GM18861 (cell line): Measurements from ENCODE around the gene ZNF322.

Experiments used
- ATAC-seq: cut with Tn5 transposase; IDR thresholded peaks from one replicate; pipeline ENCODE4 v1.9.1; 2021; ENCODE audit not compliant: unreplicated experiment

The ZNF322 gene

DNA sequence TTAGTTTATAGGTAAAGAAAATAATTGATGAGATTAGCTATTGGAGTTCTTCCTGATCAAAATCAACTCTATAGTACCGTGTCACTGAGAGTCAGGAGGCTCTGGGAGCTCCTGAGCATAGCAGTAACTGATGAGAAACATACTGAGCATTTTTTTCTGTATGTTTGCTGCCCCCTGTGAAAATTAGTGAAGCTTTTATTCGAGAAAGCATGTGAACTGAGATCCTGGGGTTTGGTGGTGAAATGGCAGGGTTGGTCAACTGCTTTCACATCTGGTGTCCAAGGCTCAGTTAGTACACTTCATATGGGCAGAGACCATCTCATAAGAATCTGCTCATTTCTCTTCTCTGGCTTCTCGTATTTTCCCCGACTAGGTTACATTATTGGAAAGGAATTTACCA, 66.9 kb downstream of the ZNF322 start:
- ATAC-seq = no peak

GRCh38 chr6:26588965-26589364, 70.6 kb downstream of the ZNF322 start:
- ATAC-seq = no peak
